Measurements from ENCODE around the gene CREB3L2. TPM values are rescaled to one million over a fixed set of nuclear protein-coding genes. Genes with fewer than 3 reads are reported as not detected.

Gene CREB3L2
- polyA plus RNA-seq, 3 donors = 6.9 to 12.9 (median 11.9) TPM

GRCh38 chr7:137886281-137886680 is 115.6 kb downstream of the CREB3L2 start:
- Histone ChIP-seq H3K4me2 (replicated peaks; ENCODE audit: extremely low read depth, low read length, poor library complexity, severe bottlenecking) (no peak overlapping the region), H4K20me1 (ENCODE audit: insufficient read depth, low read length) (no peaks in the 10 kb centered on the region), H3K27me3 (ENCODE audit: control insufficient read depth in 2 of 2, insufficient read depth in 2 of 2, low read length in 2 of 2) (no peaks in the 10 kb centered on the region), H3K9ac (ENCODE audit: insufficient read depth, low read length, poor library complexity, severe bottlenecking) (no peak overlapping the region), H3K36me3 (replicated peaks in 1 of 2; ENCODE audit: control insufficient read depth in 1 of 2, insufficient read depth in 2 of 2, low read length in 2 of 2) (peaks cover 66 to 100% of the 10 kb centered on the region in 2 donors), H2AFZ (ENCODE audit: insufficient read depth, low read depth, low read length, poor library complexity, severe bottlenecking) (no peak overlapping the region), H3K4me1 (ENCODE audit: control insufficient read depth in 1 of 2, insufficient read depth in 2 of 2, low read length in 2 of 2) (no peaks in the 10 kb centered on the region), H3K4me3 (replicated peaks in 1 of 3; ENCODE audit: low read depth in 2 of 3, low read length in 3 of 3) (no peak overlapping the region), H3K79me2 (ENCODE audit: insufficient read depth, low read length) (no peaks in the 10 kb centered on the region), H3K27ac (ENCODE audit: low read depth in 1 of 2, low read length in 2 of 2) (no peak overlapping the region), H3K9me3 (replicated peaks in 1 of 2; ENCODE audit: control insufficient read depth in 1 of 2, insufficient read depth in 1 of 2, low read length in 2 of 2) (peaks cover 4 to 7% of the 10 kb centered on the region in 2 donors)
- H3K36me3 Mint-ChIP-seq = peaks cover 75 to 91% of the 10 kb centered on the region in 2 donors
- H3K4me1 Mint-ChIP-seq = no peaks in the 10 kb centered on the region
- TF ChIP-seq, protein P1, sequence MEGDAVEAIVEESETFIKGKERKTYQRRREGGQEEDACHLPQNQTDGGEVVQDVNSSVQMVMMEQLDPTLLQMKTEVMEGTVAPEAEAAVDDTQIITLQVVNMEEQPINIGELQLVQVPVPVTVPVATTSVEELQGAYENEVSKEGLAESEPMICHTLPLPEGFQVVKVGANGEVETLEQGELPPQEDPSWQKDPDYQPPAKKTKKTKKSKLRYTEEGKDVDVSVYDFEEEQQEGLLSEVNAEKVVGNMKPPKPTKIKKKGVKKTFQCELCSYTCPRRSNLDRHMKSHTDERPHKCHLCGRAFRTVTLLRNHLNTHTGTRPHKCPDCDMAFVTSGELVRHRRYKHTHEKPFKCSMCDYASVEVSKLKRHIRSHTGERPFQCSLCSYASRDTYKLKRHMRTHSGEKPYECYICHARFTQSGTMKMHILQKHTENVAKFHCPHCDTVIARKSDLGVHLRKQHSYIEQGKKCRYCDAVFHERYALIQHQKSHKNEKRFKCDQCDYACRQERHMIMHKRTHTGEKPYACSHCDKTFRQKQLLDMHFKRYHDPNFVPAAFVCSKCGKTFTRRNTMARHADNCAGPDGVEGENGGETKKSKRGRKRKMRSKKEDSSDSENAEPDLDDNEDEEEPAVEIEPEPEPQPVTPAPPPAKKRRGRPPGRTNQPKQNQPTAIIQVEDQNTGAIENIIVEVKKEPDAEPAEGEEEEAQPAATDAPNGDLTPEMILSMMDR (IDR thresholded peaks at IDR 0.05) = no peak
- no peaks in the 10 kb centered on the region for H3K27me3 Mint-ChIP-seq (ENCODE audit: low read depth in 3 of 3)
- intact Hi-C loops (cut with micrococcal nuclease) = no loop called here
- no peak for DNase-seq
- peak overlapping the region in 3 of 7 donors; percentile 3 to 58 (median 14) for H3K27ac Mint-ChIP-seq
- WGBS (ENCODE audit: insufficient coverage) = 100% methylated on average over 1 of the region's 3 CpGs
- H3K4me3 Mint-ChIP-seq = no peak overlapping the region
- H3K9me3 Mint-ChIP-seq = peaks cover 0 to 8% (median 3%) of the 10 kb centered on the region in 7 donors

GRCh38 chr7:137885678-137886077 is 116.2 kb downstream of the CREB3L2 start:
- WGBS (ENCODE audit: insufficient coverage) = 100% methylated on average over 1 of the region's 5 CpGs
- H3K4me2 ChIP-seq (replicated peaks; ENCODE audit: extremely low read depth, low read length, poor library complexity, severe bottlenecking) = no peak overlapping the region
- TF ChIP-seq, protein P1 (IDR thresholded peaks at IDR 0.05) = no peak

More at GRCh38 chr7:137885678-137886077, 116.2 kb downstream of the CREB3L2 start:
- H3K27ac Mint-ChIP-seq = peak overlapping the region in 1 of 7 donors; percentile 58
- H3K4me1 ChIP-seq (ENCODE audit: control insufficient read depth in 1 of 2, insufficient read depth in 2 of 2, low read length in 2 of 2) = no peaks in the 10 kb centered on the region
- no peaks in the 10 kb centered on the region for H3K79me2 ChIP-seq (ENCODE audit: insufficient read depth, low read length)
- H3K9me3 Mint-ChIP-seq = peaks cover 0 to 8% (median 3%) of the 10 kb centered on the region in 7 donors
- H3K4me3 ChIP-seq (replicated peaks in 1 of 3; ENCODE audit: low read depth in 2 of 3, low read length in 3 of 3) = no peak overlapping the region
- H3K27me3 Mint-ChIP-seq (ENCODE audit: low read depth in 3 of 3) = no peaks in the 10 kb centered on the region
- peaks cover 4 to 7% of the 10 kb centered on the region in 2 donors for H3K9me3 ChIP-seq (replicated peaks in 1 of 2; ENCODE audit: control insufficient read depth in 1 of 2, insufficient read depth in 1 of 2, low read length in 2 of 2)
- no peak overlapping the region for H2AFZ ChIP-seq (ENCODE audit: insufficient read depth, low read depth, low read length, poor library complexity, severe bottlenecking)
- peaks cover 73 to 86% of the 10 kb centered on the region in 2 donors for H3K36me3 Mint-ChIP-seq
- no peak overlapping the region for H3K9ac ChIP-seq (ENCODE audit: insufficient read depth, low read length, poor library complexity, severe bottlenecking)
- no peaks in the 10 kb centered on the region for H3K27me3 ChIP-seq (ENCODE audit: control insufficient read depth in 2 of 2, insufficient read depth in 2 of 2, low read length in 2 of 2)
- H3K36me3 ChIP-seq (replicated peaks in 1 of 2; ENCODE audit: control insufficient read depth in 1 of 2, insufficient read depth in 2 of 2, low read length in 2 of 2) = peaks cover 61 to 100% of the 10 kb centered on the region in 2 donors
- no peaks in the 10 kb centered on the region for H4K20me1 ChIP-seq (ENCODE audit: insufficient read depth, low read length)
- intact Hi-C loops (cut with micrococcal nuclease) = no loop called here
- no peak for DNase-seq
- no peaks in the 10 kb centered on the region for H3K4me1 Mint-ChIP-seq
- no peak overlapping the region for H3K4me3 Mint-ChIP-seq
- H3K27ac ChIP-seq (ENCODE audit: low read depth in 1 of 2, low read length in 2 of 2) = no peak overlapping the region

Measured in CD14-positive monocyte (primary cell).